ENCODE results near the gene JMJD1C. TPM values are rescaled to one million over a fixed set of nuclear protein-coding genes. Genes with fewer than 3 reads are reported as not detected.
"Not testable (repeated sequence)": the region's sequence is repeated elsewhere in the genome, so short reads cannot be mapped to it uniquely, and the experiment has no call there.

The JMJD1C gene
- total and polyA plus RNA-seq, 9 donors, result 45.4 to 140 (median 78.2) TPM

- WGBS, 3 donors, result 41 to 62% (median 45%) methylated on average over 3 of the region's 3 CpGs
- intact Hi-C loops (cut with DNase I), result loop anchor here in 3 of 4 donors (5.0 to 10.0 kb wide), 5 partner anchors 343 to 2003 kb away; partner anchors contain the start of gene EGR2 (in 1 of the 3)
- no peaks in the 10 kb centered on the region for H3K27me3 ChIP-seq
- DNase-seq, result peak in 2 of 5 donors; percentile 17 to 47
- no peak for TF ChIP-seq POLR2A (IDR thresholded peaks at IDR 0.05)
- TF ChIP-seq, protein P1, sequence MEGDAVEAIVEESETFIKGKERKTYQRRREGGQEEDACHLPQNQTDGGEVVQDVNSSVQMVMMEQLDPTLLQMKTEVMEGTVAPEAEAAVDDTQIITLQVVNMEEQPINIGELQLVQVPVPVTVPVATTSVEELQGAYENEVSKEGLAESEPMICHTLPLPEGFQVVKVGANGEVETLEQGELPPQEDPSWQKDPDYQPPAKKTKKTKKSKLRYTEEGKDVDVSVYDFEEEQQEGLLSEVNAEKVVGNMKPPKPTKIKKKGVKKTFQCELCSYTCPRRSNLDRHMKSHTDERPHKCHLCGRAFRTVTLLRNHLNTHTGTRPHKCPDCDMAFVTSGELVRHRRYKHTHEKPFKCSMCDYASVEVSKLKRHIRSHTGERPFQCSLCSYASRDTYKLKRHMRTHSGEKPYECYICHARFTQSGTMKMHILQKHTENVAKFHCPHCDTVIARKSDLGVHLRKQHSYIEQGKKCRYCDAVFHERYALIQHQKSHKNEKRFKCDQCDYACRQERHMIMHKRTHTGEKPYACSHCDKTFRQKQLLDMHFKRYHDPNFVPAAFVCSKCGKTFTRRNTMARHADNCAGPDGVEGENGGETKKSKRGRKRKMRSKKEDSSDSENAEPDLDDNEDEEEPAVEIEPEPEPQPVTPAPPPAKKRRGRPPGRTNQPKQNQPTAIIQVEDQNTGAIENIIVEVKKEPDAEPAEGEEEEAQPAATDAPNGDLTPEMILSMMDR (IDR thresholded peaks at IDR 0.05), result peak; percentile 65 to 70 (median 69)
- H3K9me3 ChIP-seq, result no peaks in the 10 kb centered on the region
- H3K27ac ChIP-seq, result no peak overlapping the region
- no peaks in the 10 kb centered on the region for H3K4me1 ChIP-seq (ENCODE audit: insufficient read depth)
- H3K4me3 ChIP-seq, result no peak overlapping the region
- no peaks in the 10 kb centered on the region for H3K36me3 ChIP-seq
Measured at GRCh38 chr10:63157845-63158624, 307.7 kb downstream of the JMJD1C start.

DNA sequence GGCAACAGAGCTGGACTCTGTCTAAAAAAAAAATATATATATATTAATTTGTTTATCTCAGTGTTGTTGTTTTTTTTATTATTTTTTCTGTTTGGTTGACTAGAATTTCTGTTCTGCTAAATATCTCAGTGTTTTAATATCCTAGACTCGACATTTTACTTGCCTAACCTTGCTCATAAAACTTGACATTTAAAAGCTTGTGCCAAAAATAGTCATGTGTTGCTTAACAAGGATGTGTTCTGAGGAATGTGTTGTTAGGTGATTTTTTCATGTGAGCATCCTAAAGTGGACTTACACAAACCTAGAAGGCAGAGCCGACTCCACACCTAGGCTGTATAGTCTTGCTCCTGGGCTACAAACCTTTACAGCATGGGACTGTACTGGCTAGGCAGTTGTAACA lies 309.5 kb downstream of the JMJD1C start:
- TF ChIP-seq EP300 (IDR thresholded peaks at IDR 0.05) (no peak), POLR2A (IDR thresholded peaks at IDR 0.05) (no peak)
- TF ChIP-seq, protein P1 (IDR thresholded peaks at IDR 0.05), result no peak
- H3K27me3 ChIP-seq, result no peaks in the 10 kb centered on the region
- no peak overlapping the region for H3K4me3 ChIP-seq
- no peaks in the 10 kb centered on the region for H3K4me1 ChIP-seq (ENCODE audit: insufficient read depth)
- H3K9me3 ChIP-seq, result no peaks in the 10 kb centered on the region
- intact Hi-C loops (cut with DNase I), result loop anchor here in 3 of 4 donors (5.0 to 10.0 kb wide), 5 partner anchors 341 to 2001 kb away; partner anchors contain the start of gene EGR2 (in 1 of the 3)
- H3K27ac ChIP-seq, result no peak overlapping the region
- DNase-seq, result no peak
- WGBS, 3 donors, result 47 to 56% (median 55%) methylated on average over 2 of the region's 2 CpGs
- no peaks in the 10 kb centered on the region for H3K36me3 ChIP-seq

GRCh38 chr10:63155388-63156020 lies 310.3 kb downstream of the JMJD1C start:
- intact Hi-C loops (cut with DNase I), result loop anchor here in 3 of 4 donors (5.0 to 10.0 kb wide), 5 partner anchors 341 to 2001 kb away; partner anchors contain the start of gene EGR2 (in 1 of the 3)
- Histone ChIP-seq H3K4me3 (no peak overlapping the region), H3K27ac (no peak overlapping the region), H3K27me3 (no peaks in the 10 kb centered on the region), H3K9me3 (no peaks in the 10 kb centered on the region), H3K36me3 (no peaks in the 10 kb centered on the region), H3K4me1 (ENCODE audit: insufficient read depth) (no peaks in the 10 kb centered on the region)
- WGBS, 3 donors, result 91 to 95% (median 91%) methylated on average over 8 of the region's 8 CpGs
- no peak for TF ChIP-seq EP300 (IDR thresholded peaks at IDR 0.05)
- no peak for TF ChIP-seq POLR2A (IDR thresholded peaks at IDR 0.05)
- TF ChIP-seq, protein P1 (IDR thresholded peaks at IDR 0.05), result no peak
- DNase-seq, result no peak

DNA sequence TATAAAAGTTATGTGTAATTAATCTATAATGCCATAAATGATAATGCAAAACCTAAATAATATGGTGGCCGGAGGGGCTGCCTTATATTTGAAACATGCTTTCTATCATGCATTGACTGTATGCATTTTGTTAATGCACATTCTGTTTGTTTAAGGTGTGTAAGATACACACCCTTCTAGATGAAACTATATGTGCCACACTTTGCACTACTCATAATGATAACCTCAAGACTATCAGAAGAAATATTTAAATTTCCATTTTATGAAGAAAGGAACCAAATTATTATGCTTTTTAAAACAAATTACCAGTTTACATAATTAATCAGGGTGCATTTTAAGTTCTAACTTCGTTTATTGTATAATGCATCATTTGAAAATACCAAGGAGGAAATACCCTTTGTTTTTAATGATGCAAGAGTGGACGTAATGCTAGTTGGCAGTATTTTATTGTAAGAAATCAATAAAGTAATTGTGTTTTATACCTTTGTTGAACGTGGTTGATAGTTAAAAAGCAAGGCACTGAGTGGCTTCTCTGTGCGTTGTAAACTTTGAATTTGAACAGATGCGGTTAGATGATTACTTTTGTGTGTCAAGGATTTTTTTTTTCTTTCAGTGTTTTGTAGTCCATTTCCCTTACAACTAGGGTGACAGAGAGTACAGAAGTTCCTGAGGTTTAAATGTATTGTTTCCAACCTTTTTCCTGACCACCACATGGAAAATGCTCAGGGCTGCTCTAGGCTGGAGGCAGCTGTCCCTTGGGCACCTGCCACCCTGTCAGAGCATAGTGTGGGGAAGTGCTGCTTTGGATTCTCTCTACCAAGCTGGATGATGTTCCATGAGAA lies 311.0 kb downstream of the JMJD1C start:
- no peaks in the 10 kb centered on the region for H3K4me1 ChIP-seq (ENCODE audit: insufficient read depth)
- DNase-seq, result no peak
- H3K36me3 ChIP-seq, result no peaks in the 10 kb centered on the region
- TF ChIP-seq, protein P1 (IDR thresholded peaks at IDR 0.05), result no peak
- TF ChIP-seq POLR2A (IDR thresholded peaks at IDR 0.05), result no peak
- TF ChIP-seq EP300 (IDR thresholded peaks at IDR 0.05), result no peak
- no peak overlapping the region for H3K27ac ChIP-seq
- intact Hi-C loops (cut with DNase I), result loop anchor here in 3 of 4 donors (5.0 to 10.0 kb wide), 5 partner anchors 340 to 2000 kb away; partner anchors contain the start of gene EGR2 (in 1 of the 3)
- H3K27me3 ChIP-seq, result no peaks in the 10 kb centered on the region
- 86 to 89% (median 88%) methylated on average over 6 of the region's 6 CpGs for WGBS, 3 donors
- no peak overlapping the region for H3K4me3 ChIP-seq
- H3K9me3 ChIP-seq, result no peaks in the 10 kb centered on the region

- not testable (repeated sequence) for H3K27ac ChIP-seq; H3K9me3 ChIP-seq; H3K36me3 ChIP-seq; H3K4me3 ChIP-seq; DNase-seq; H3K27me3 ChIP-seq; H3K4me1 ChIP-seq (ENCODE audit: insufficient read depth)
- intact Hi-C loops (cut with DNase I), result loop anchor here in 2 of 4 donors (10.0 kb wide), 3 partner anchors 339 to 1999 kb away; partner anchors contain the start of gene EGR2 (in 1 of the 2)
- 68 to 77% (median 76%) methylated on average over 9 of the region's 9 CpGs for WGBS, 3 donors
Measured at GRCh38 chr10:63153868-63154545, 311.8 kb downstream of the JMJD1C start.

Data from ovary (tissue), 9 donors.